ENCODE data around the gene GNA14.

Gene GNA14

GRCh38 chr9:77562019-77562748, 85.9 kb downstream of the GNA14 start:
- Histone ChIP-seq H3K27ac (ENCODE audit: extremely low read depth, low read depth, low read length) (no peak overlapping the region), H3K9me3 (ENCODE audit: control insufficient read depth, insufficient read depth, low read depth, low read length) (no peaks in the 10 kb centered on the region), H3K4me3 (ENCODE audit: low read depth, low read length) (no peak overlapping the region), H3K4me1 (ENCODE audit: control insufficient read depth, insufficient read depth, low read length) (no peaks in the 10 kb centered on the region), H3K36me3 (ENCODE audit: control insufficient read depth in 2 of 2, insufficient read depth in 1 of 2, low read length in 2 of 2) (no peaks in the 10 kb centered on the region)
- no peak for TF ChIP-seq ZBTB20 (tag by site-specific recombination; IDR thresholded peaks at IDR 0.05)
- no peak for TF ChIP-seq KLF1 (tag by site-specific recombination; IDR thresholded peaks at IDR 0.05)
- no peak for TF ChIP-seq ZNF433 (tag by site-specific recombination; IDR thresholded peaks at IDR 0.05; ENCODE audit: low read depth)
- TF ChIP-seq ZNF747 (tag by site-specific recombination; IDR thresholded peaks at IDR 0.05): no peak
- no peak for TF ChIP-seq ZNF311 (tag by site-specific recombination; IDR thresholded peaks at IDR 0.05; ENCODE audit: borderline replicate concordance)
- no peak for TF ChIP-seq REST (tag by site-specific recombination; IDR thresholded peaks at IDR 0.05)
- no peak for TF ChIP-seq ZNF596 (tag by site-specific recombination; IDR thresholded peaks at IDR 0.05)
- no peak for TF ChIP-seq HOXD13 (CRISPR knock-in tag; IDR thresholded peaks at IDR 0.05; ENCODE audit: borderline replicate concordance)
- ChIA-PET POLR2A (no interaction called here), CTCF (no interaction called here)

- no peaks in the 10 kb centered on the region for H3K9me3 ChIP-seq (ENCODE audit: control insufficient read depth, insufficient read depth, low read depth, low read length)
- TF ChIP-seq KLF10 (tag by site-specific recombination; IDR thresholded peaks at IDR 0.05): no peak
- no peak for TF ChIP-seq ZNF624 (tag by site-specific recombination; IDR thresholded peaks at IDR 0.05)
- TF ChIP-seq WT1 (tag by site-specific recombination; IDR thresholded peaks at IDR 0.05): no peak
- no peak for TF ChIP-seq OSR2 (tag by site-specific recombination; IDR thresholded peaks at IDR 0.05)
- TF ChIP-seq ZNF548 (tag by site-specific recombination; IDR thresholded peaks at IDR 0.05): no peak
- no peak for TF ChIP-seq ATF2 (tag by site-specific recombination; IDR thresholded peaks at IDR 0.05; ENCODE audit: low read depth)
- no peak for TF ChIP-seq KLF17 (tag by site-specific recombination; IDR thresholded peaks at IDR 0.05)
- TF ChIP-seq KLF9 (tag by site-specific recombination; IDR thresholded peaks at IDR 0.05; ENCODE audit: low read depth): no peak
- TF ChIP-seq ZNF707 (tag by site-specific recombination; IDR thresholded peaks at IDR 0.05): no peak
- no peak for TF ChIP-seq SCRT1 (tag by site-specific recombination; IDR thresholded peaks at IDR 0.05; ENCODE audit: borderline replicate concordance)
- no peak for TF ChIP-seq ZBTB48 (tag by site-specific recombination; IDR thresholded peaks at IDR 0.05)
- TF ChIP-seq PATZ1 (tag by site-specific recombination; IDR thresholded peaks at IDR 0.05): no peak
- TF ChIP-seq ZNF239 (tag by site-specific recombination; IDR thresholded peaks at IDR 0.05): no peak
- TF ChIP-seq ZNF398 (tag by site-specific recombination; IDR thresholded peaks at IDR 0.05): no peak
- TF ChIP-seq ZNF626 (tag by site-specific recombination; IDR thresholded peaks at IDR 0.05): no peak
- no peaks in the 10 kb centered on the region for H3K4me1 ChIP-seq (ENCODE audit: control insufficient read depth, insufficient read depth, low read length)
- H3K36me3 ChIP-seq (ENCODE audit: control insufficient read depth in 2 of 2, insufficient read depth in 1 of 2, low read length in 2 of 2): no peaks in the 10 kb centered on the region
- no peak overlapping the region for H3K27ac ChIP-seq (ENCODE audit: extremely low read depth, low read depth, low read length)
- H3K4me3 ChIP-seq (ENCODE audit: low read depth, low read length): no peak overlapping the region
- POLR2A ChIA-PET: no interaction called here
- CTCF ChIA-PET: interaction anchor here (0.7 kb wide), 1 partner anchor 23 kb away, joined by 3 read pairs; no protein-coding TSS in a partner anchor
Measured at GRCh38 chr9:77561331-77562018, 86.6 kb downstream of the GNA14 start.
